OCI-LY1 (cell line): ENCODE data around the gene ZNF474.

ENCODE experiments used
- H2AFZ ChIP-seq: fragments of 200-600 bp; sonication (generic), shearing (Covaris generic); 2 replicates; pipeline ENCODE4 v1.6.0; 2014; ENCODE audit warnings: antibody characterized with exemption, mild to moderate bottlenecking, low read length
- H3F3A ChIP-seq: fragments of 200-600 bp; sonication (generic), shearing (Covaris generic); 2 replicates; pipeline ENCODE4 v1.6.0; 2014; ENCODE audit warnings: mild to moderate bottlenecking, antibody characterized with exemption, low read length, moderate library complexity; ENCODE audit not compliant: insufficient read depth
- H3K27ac ChIP-seq: fragments of 200-600 bp; sonication (generic); 2 replicates; pipeline ENCODE4 v1.5.1; 2014; ENCODE audit warnings: low read length, mixed run types, mild to moderate bottlenecking, low read depth; ENCODE audit not compliant: poor library complexity, severe bottlenecking
- H3K27me3 ChIP-seq: fragments of 200-600 bp; sonication (generic); 2 replicates; pipeline ENCODE4 v1.6.0; 2014; ENCODE audit warnings: antibody characterized with exemption, mild to moderate bottlenecking, low read length, moderate library complexity; ENCODE audit not compliant: insufficient read depth
- H3K36me3 ChIP-seq: fragments of 200-600 bp; sonication (generic); 2 replicates; pipeline ENCODE4 v1.6.1; 2014; ENCODE audit warnings: mild to moderate bottlenecking, antibody characterized with exemption, low read length, moderate library complexity, mixed read lengths; ENCODE audit not compliant: insufficient read depth
- H3K4me1 ChIP-seq: fragments of 200-600 bp; sonication (generic); 2 replicates; pipeline ENCODE4 v1.5.1; 2014; ENCODE audit warnings: mild to moderate bottlenecking, low read length, moderate library complexity; ENCODE audit not compliant: insufficient read depth, severe bottlenecking
- H3K4me2 ChIP-seq: fragments of 200-600 bp; sonication (generic), shearing (Covaris generic); 2 replicates; pipeline ENCODE4 v1.6.1; 2014; ENCODE audit warnings: low read length
- H3K4me3 ChIP-seq: fragments of 200-600 bp; sonication (generic); 2 replicates; pipeline ENCODE4 v1.5.1; 2014; ENCODE audit warnings: low read length, low read depth, mild to moderate bottlenecking, mixed read lengths; ENCODE audit not compliant: poor library complexity, severe bottlenecking
- H3K79me2 ChIP-seq: fragments of 200-600 bp; shearing (Covaris generic); 2 replicates; pipeline ENCODE4 v1.6.1; 2016; ENCODE audit warnings: mixed run types, low read length, mixed read lengths; ENCODE audit not compliant: insufficient read depth
- H3K9ac ChIP-seq: fragments of 200-600 bp; sonication (generic), shearing (Covaris generic); 2 replicates; pipeline ENCODE4 v1.6.1; 2014; ENCODE audit warnings: mild to moderate bottlenecking, low read length, mixed read lengths
- H3K9me2 ChIP-seq: fragments of 200-600 bp; sonication (generic), shearing (Covaris generic); 2 replicates; pipeline ENCODE4 v1.6.1; 2014; ENCODE audit warnings: low read depth, mild to moderate bottlenecking, low read length, mixed read lengths
- H3K9me3 ChIP-seq: fragments of 200-600 bp; shearing (Covaris generic); 2 replicates; pipeline ENCODE4 v1.6.1; 2014; ENCODE audit warnings: low read length, mixed read lengths
- H4K20me1 ChIP-seq: fragments of 200-600 bp; sonication (generic), shearing (Covaris generic); 2 replicates; pipeline ENCODE4 v1.6.0; 2016; ENCODE audit warnings: mild to moderate bottlenecking, low read length; ENCODE audit not compliant: insufficient read depth
- CTCF ChIP-seq: fragments of 200-600 bp; sonication (generic), shearing (Covaris generic); IDR thresholded peaks from 2 replicates; pipeline ENCODE4 v1.5.1; 2017; ENCODE audit warnings: mild to moderate bottlenecking, antibody characterized with exemption, low read length, moderate library complexity, mixed read lengths
- EZH2 ChIP-seq: fragments of 200-600 bp; sonication (generic), shearing (Covaris generic); IDR thresholded peaks from 2 replicates; pipeline ENCODE4 v1.8.0; 2017; ENCODE audit warnings: borderline replicate concordance, mixed run types, mild to moderate bottlenecking, antibody characterized with exemption, low read length, moderate library complexity, mixed read lengths

The ZNF474 gene

GRCh38 chr5:122162100-122162638 is 32.8 kb downstream of the ZNF474 start:
- H3K36me3 ChIP-seq: no peaks in the 10 kb centered on the region
- no peak overlapping the region for H3K27ac ChIP-seq
- TF ChIP-seq EZH2 (no peak), CTCF (no peak)
- no peaks in the 10 kb centered on the region for H3K79me2 ChIP-seq
- H2AFZ ChIP-seq: no peak overlapping the region
- H4K20me1 ChIP-seq: no peaks in the 10 kb centered on the region
- H3K9ac ChIP-seq: no peak overlapping the region
- no peak overlapping the region for H3K4me2 ChIP-seq
- no peaks in the 10 kb centered on the region for H3F3A ChIP-seq
- H3K27me3 ChIP-seq: no peaks in the 10 kb centered on the region
- H3K9me3 ChIP-seq: no peaks in the 10 kb centered on the region
- H3K4me1 ChIP-seq: no peaks in the 10 kb centered on the region
- no peaks in the 10 kb centered on the region for H3K9me2 ChIP-seq
- no peak overlapping the region for H3K4me3 ChIP-seq

- H3K27ac ChIP-seq: no peak overlapping the region
- H2AFZ ChIP-seq: no peak overlapping the region
- H3K4me2 ChIP-seq: no peak overlapping the region
- no peaks in the 10 kb centered on the region for H3K36me3 ChIP-seq
- H3K27me3 ChIP-seq: no peaks in the 10 kb centered on the region
- H3K9me2 ChIP-seq: no peaks in the 10 kb centered on the region
- H3F3A ChIP-seq: no peaks in the 10 kb centered on the region
- H3K9me3 ChIP-seq: no peaks in the 10 kb centered on the region
- no peaks in the 10 kb centered on the region for H3K79me2 ChIP-seq
- no peak for TF ChIP-seq EZH2
- TF ChIP-seq CTCF: no peak
- no peak overlapping the region for H3K4me3 ChIP-seq
- H3K9ac ChIP-seq: no peak overlapping the region
- H4K20me1 ChIP-seq: no peaks in the 10 kb centered on the region
- no peaks in the 10 kb centered on the region for H3K4me1 ChIP-seq
These were observed 34.0 kb downstream of the ZNF474 start for GRCh38 chr5:122163121-122164069.

- Histone ChIP-seq H3K9me3 (no peaks in the 10 kb centered on the region), H3K9me2 (no peaks in the 10 kb centered on the region), H3K79me2 (no peaks in the 10 kb centered on the region), H3K4me2 (no peak overlapping the region), H4K20me1 (no peaks in the 10 kb centered on the region), H3K9ac (no peak overlapping the region), H3K27me3 (no peaks in the 10 kb centered on the region), H3K36me3 (no peaks in the 10 kb centered on the region), H2AFZ (no peak overlapping the region), H3F3A (no peaks in the 10 kb centered on the region), H3K4me1 (no peaks in the 10 kb centered on the region), H3K4me3 (no peak overlapping the region), H3K27ac (no peak overlapping the region)
- no peak for TF ChIP-seq EZH2
- TF ChIP-seq CTCF: no peak
These were observed 34.7 kb downstream of the ZNF474 start for GRCh38 chr5:122164070-122164435.
